GM15510 (cell line): ENCODE measurements around the gene DPF3.

ENCODE experiments used
- POLR2A ChIP-seq: IDR thresholded peaks from 3 replicates; pipeline ENCODE4 v1.6.1; 2011; ENCODE audit warnings: borderline replicate concordance; ENCODE audit not compliant: insufficient read length; ENCODE audit errors: extremely low read depth

Gene DPF3

GRCh38 chr14:72740966-72741825, 152.7 kb downstream of the DPF3 start:
- no peak for TF ChIP-seq POLR2A

DNA sequence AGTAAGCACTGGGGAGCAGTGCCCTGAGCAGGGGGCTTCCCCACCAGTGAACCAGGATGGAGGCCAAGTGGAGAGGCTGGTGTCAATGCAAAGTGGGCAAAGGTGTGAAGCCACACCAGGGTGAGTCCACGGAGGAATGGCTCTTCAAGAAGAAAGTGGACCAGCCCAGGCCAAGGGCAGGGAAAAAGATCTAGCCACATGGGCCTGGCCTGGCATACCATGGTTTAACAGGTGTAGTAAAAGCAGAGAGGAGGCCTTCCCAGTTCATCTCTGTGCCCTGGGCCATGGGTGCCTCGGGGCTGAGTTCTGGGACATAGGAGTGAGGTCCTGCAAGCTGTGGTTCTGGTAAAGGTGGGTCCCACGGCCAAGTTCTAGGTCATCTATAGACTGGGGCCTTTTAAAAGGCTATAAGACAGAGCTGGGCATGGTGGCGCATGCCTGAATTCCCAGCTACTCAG, 153.4 kb downstream of the DPF3 start:
- no peak for TF ChIP-seq POLR2A

DNA sequence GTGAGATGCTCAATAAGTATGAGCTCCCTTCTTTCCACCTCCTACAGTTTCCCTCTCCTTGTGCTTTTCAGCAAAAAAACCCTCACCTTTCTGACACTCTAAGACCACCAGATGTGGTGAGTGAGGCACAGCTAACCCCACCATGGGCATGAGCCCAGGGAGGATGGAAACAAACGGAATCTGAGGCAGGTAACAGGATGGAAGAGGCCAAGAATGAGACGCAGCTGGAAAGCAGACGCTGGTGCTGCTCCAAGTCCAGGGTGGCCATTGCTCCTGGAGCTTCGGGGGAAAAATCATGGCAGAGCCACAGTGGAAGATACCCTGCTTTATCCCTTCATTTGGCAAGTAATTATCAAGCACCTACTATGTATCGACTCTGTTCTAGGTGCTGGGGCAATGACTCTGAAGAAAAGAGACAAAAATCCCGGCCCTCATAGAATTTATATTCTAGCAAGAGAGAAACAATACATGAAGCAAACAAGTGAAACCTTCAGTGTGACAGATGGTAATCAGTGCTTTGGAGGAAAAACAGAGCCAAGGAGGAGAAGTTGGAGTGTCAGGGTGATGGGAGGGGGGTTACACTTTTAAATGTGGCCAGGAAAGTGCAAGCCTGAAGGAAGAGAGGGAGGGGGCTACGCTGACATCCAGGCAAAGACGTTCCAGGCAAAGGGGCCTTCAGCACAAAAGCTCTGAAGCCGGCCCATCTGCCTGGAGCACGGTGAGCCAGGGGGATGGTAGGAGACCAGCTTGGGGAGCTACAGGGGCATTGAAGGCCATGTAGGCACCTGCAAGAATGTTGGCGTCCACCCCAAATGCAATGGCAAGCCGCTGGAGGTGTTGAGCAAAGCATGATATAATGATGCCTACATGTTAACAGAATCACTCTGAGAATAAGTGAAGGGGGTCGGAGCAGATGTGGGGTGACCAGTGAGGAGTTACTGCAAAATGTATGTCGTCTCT, 154.2 kb downstream of the DPF3 start:
- no peak for TF ChIP-seq POLR2A

- no peak for TF ChIP-seq POLR2A
These were observed 155.7 kb downstream of the DPF3 start for GRCh38 chr14:72738161-72738611.

DNA sequence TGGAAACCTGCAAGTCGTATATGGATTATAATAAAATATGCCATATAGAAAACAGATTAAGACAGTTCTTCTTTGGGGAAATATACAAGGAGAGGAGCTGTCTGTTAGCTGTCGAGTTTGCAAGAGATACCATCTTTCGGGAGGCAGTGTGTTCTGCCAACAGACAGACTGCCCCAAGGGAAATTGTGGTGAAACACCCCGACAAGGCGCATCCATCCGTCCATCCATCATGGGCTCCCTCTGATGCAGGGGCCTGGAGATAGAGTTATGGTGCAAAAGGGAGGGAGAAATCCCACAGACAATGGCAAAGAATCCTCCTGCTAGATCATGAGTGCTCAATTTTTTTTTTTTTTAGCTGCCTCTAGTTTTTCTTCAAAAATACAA, 156.3 kb downstream of the DPF3 start:
- TF ChIP-seq POLR2A, result no peak

- no peak for TF ChIP-seq POLR2A
These were observed 156.9 kb downstream of the DPF3 start for GRCh38 chr14:72736786-72737559.

DNA sequence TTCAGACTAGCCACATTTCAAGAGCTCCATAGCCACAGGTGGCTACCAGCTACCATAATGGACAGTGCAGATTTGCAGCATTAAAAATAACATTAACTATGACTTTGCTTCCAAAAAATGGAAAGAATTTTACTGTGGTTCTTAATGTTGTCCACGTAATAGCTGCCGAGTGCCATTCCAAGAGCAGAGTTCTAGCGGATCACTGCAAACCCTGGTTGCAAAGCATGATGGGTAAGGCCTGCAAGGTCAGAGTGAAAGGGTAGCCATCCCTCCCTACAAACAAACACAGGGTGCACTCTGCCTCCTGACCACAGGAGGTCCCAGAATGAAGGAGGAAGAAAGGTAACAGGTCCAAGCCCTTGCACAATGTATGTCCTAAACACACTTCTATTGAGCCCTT, 157.6 kb downstream of the DPF3 start:
- TF ChIP-seq POLR2A, result no peak

DNA sequence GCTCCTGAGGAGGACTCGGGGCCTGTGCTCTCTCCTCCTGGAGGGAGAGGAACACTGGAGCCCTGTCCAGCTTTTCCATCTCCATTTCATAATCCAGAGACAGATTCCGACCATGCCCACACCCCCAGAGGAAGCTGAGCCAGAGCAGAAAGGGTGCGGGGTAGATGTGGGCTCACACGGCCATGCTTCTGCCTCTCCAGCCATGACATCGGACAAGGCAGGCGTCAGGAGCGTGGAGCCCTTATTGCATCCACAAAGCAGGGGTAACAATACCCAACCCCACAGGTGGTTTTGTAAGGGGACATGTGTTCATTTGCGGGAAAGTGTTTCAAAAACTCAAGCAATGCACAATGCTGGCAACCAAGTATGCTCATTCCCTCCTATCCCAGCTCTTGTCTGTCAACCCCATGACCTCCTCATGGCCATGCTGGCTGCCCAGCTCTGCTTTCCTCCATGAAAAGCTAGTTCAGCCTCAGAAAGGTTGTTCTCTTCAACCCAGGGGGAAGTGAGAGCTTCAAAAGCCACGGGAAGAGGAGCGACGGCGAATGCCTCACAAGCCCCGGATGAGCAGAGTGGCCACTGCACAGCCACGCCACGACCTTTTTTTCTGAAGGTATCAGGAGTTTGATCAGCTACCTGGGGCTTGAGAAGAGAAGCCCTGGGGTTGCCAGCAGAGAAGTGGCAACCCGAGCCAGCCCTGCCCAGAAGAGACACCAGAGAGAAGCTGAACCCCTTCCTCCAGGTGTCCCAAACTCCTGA, 161.7 kb downstream of the DPF3 start:
- no peak for TF ChIP-seq POLR2A

DNA sequence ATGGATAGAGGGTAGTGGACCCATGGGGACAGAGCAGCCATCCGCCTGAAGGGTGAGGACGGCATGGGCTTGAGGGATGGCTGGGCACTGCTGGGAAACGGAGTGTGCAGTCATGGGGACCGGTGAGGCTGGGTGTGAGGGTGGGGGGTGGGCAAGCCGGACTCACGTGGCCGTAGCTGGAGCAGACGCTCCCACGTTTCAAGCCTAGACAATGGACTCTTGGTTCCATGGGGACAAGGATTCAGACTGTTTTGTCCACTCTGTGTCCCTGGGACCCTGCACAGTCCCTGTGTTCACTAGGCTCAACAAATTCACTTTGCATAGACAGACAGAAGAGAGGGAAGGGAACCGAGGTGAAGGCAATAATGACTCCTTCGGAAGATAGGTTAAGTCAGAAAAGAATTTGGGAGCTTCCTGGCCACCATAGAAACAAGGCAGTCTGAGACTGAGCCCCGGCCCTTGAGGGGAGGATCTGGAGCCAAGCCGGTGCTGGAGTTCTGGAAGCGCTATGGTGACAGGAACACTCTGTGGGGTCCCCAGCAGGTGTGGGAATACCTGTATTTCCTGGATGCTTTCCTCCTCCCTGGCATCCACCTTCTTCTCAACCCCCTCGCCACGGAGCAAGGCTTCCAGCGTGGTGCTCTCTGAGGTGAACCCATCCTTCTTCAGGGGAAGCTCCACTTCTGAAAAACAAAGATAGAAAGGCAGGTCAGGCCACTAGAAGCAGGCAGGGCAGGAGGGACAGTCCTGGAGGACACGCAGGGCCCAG, 162.5 kb downstream of the DPF3 start:
- no peak for TF ChIP-seq POLR2A

- TF ChIP-seq POLR2A, result no peak
These were observed 163.4 kb downstream of the DPF3 start for GRCh38 chr14:72730468-72730867.

DNA sequence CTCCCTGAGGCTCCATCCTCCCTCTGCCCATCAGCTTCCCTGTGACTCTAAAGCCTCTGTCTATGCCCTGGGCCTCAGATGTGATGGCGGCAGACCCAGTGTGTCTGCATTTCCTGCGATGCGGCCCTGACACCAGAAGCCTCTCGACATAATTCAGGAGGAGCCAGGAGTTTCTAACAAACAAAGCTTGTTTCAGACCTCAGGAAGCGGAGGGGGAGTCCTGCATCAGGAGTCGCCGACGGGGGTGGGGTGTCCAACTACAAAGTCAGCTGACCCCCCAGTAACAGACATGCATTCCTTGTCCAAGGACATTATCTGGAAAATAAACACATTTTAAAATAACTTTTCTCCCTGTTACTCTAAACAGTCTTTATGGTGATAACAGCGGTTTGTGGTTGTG, 167.5 kb downstream of the DPF3 start:
- no peak for TF ChIP-seq POLR2A

DNA sequence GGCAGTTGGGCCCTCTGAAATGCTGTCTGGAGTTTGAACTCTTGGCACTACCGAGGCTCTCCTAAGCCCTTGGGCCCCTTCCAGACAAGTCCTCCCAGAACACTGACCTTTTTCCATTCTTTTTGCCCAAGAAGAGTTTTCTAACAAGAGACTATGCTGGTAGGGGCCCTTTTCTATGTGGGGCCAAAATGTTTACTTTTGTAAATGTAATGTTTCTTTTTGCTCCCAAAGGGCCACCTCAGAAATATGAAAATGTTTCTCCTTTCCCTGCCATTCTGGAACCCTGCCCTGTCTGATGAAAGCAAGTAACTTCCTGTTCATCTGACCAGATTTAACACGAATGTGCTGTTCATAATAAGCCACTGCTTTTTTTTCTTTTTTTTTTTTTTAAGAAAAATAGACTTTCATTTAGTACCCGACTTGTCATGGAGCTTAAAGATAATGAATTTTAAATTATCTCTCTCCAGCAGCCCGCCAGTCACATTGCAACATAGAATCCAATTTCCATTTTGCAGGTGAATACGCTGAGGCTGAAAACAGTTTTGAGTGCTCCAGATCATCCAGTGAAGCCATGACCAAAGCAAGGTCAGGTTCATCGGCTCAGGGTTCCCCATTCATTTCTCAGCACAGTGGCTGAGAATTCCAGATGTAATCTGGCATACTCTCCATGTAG, 169.9 kb downstream of the DPF3 start:
- TF ChIP-seq POLR2A, result no peak
